WTC11 (cell line): Measurements from ENCODE around the gene SGMS1. TPM values are rescaled to one million over a fixed set of nuclear protein-coding genes. Genes with fewer than 3 reads are reported as not detected.
A peak's percentile ranks its signal among the peaks of the same experiment; 100 is the strongest.

Source experiments
- ATAC-seq: fragments of 200-7000 bp; cut with Tn5 transposase; 2 replicates; pipeline ENCODE4 v1.10.0; 2021; ENCODE audit warnings: mild to moderate bottlenecking, moderate library complexity
- CTCF ChIA-PET: fragments of 300-600 bp; sonication (Branson Sonifier 250); formaldehyde crosslinking; loops from one replicate; lab custom pipeline; 2021; ENCODE audit warnings: antibody characterized with exemption; lab: Charles Lee
- POLR2A ChIA-PET: fragments of 350-600 bp; sonication (Branson Sonifier 250); formaldehyde crosslinking; loops from one replicate; lab custom pipeline; 2021; ENCODE audit warnings: antibody characterized with exemption; lab: Charles Lee
- DNase-seq: peaks from one replicate; pipeline ENCODE4 v3.0.0; 2021; ENCODE audit warnings: low spot score
- H3K27ac Mint-ChIP-seq: 2 replicates; pipeline ENCODE4 v1.8.0; 2021; ENCODE audit warnings: mixed read lengths
- H3K27me3 Mint-ChIP-seq: 2 replicates; pipeline ENCODE4 v1.8.0; 2021; ENCODE audit warnings: low read depth, mild to moderate bottlenecking, moderate library complexity, mixed read lengths
- H3K36me3 Mint-ChIP-seq: 2 replicates; pipeline ENCODE4 v1.8.0; 2021; ENCODE audit warnings: mixed read lengths
- H3K4me1 Mint-ChIP-seq: 2 replicates; pipeline ENCODE4 v1.8.0; 2022; ENCODE audit warnings: mixed read lengths
- H3K4me3 Mint-ChIP-seq: 2 replicates; pipeline ENCODE4 v1.8.0; 2021; ENCODE audit warnings: mild to moderate bottlenecking, moderate library complexity, mixed read lengths
- H3K9me3 Mint-ChIP-seq: 2 replicates; pipeline ENCODE4 v1.8.0; 2021; ENCODE audit warnings: mixed read lengths
- ARID4B ChIP-seq: sonication (generic); formaldehyde crosslinking; IDR thresholded peaks from 2 replicates; pipeline ENCODE4 v1.8.0; 2023; ENCODE audit warnings: missing genetic modification reagents, mild to moderate bottlenecking, borderline replicate concordance
- ATF1 ChIP-seq: sonication (generic); formaldehyde crosslinking; IDR thresholded peaks from 2 replicates; pipeline ENCODE4 v1.8.1; 2023; ENCODE audit warnings: mild to moderate bottlenecking, moderate library complexity, missing genetic modification reagents
- CTCF ChIP-seq: fragments of 200-600 bp; IDR thresholded peaks from 2 replicates; pipeline ENCODE4 v1.8.0; 2022; ENCODE audit warnings: antibody characterized with exemption
- ETV6 ChIP-seq: sonication (generic); formaldehyde crosslinking; IDR thresholded peaks from 2 replicates; pipeline ENCODE4 v1.8.1; 2022; ENCODE audit warnings: mild to moderate bottlenecking, missing genetic modification reagents
- FOXK1 ChIP-seq: sonication (generic); formaldehyde crosslinking; IDR thresholded peaks from 2 replicates; pipeline ENCODE4 v1.8.0; 2022; ENCODE audit warnings: mild to moderate bottlenecking, moderate library complexity, missing genetic modification reagents
- HMGA2 ChIP-seq: fragments of 250-450 bp; sonication (Bioruptor Pico); IDR thresholded peaks from 2 replicates; pipeline ENCODE4 v1.4.0; 2021; ENCODE audit warnings: mild to moderate bottlenecking, moderate library complexity
- KAT7 ChIP-seq: sonication (generic); formaldehyde crosslinking; IDR thresholded peaks from 2 replicates; pipeline ENCODE4 v1.8.1; 2023; ENCODE audit warnings: missing genetic modification reagents, mild to moderate bottlenecking, borderline replicate concordance
- MXD4 ChIP-seq: fragments of 250-450 bp; sonication (Bioruptor Pico); IDR thresholded peaks from 2 replicates; pipeline ENCODE4 v1.8.0; 2021; ENCODE audit warnings: mild to moderate bottlenecking, moderate library complexity, borderline replicate concordance
- NR3C1 ChIP-seq: sonication (generic); formaldehyde crosslinking; conservative IDR thresholded peaks from 2 replicates; pipeline ENCODE4 v1.8.1; 2023; ENCODE audit warnings: low read depth, mild to moderate bottlenecking, missing genetic modification reagents
- PRDM15 ChIP-seq: sonication (generic); formaldehyde crosslinking; IDR thresholded peaks from 2 replicates; pipeline ENCODE4 v1.8.0; 2022; ENCODE audit warnings: missing genetic modification reagents
- SP1 ChIP-seq: sonication (generic); formaldehyde crosslinking; conservative IDR thresholded peaks from 2 replicates; pipeline ENCODE4 v1.8.1; 2022; ENCODE audit warnings: missing genetic modification reagents
- STAT6 ChIP-seq: sonication (generic); formaldehyde crosslinking; conservative IDR thresholded peaks from 2 replicates; pipeline ENCODE4 v1.8.1; 2023; ENCODE audit warnings: mild to moderate bottlenecking, low read depth, missing genetic modification reagents, moderate library complexity
- TP53 ChIP-seq: sonication (generic); formaldehyde crosslinking; IDR thresholded peaks from 2 replicates; pipeline ENCODE4 v1.8.1; 2023; ENCODE audit warnings: mild to moderate bottlenecking, missing genetic modification reagents
- USF2 ChIP-seq: sonication (generic); formaldehyde crosslinking; IDR thresholded peaks from 2 replicates; pipeline ENCODE4 v1.8.1; 2023; ENCODE audit warnings: mild to moderate bottlenecking, missing genetic modification reagents, moderate library complexity
- total RNA-seq: library from RNA; stranded (reverse); gene quantifications from 3 replicates; pipeline ENCODE4 v1.2.3, GENCODE V29; 2021

The SGMS1 gene
- total RNA-seq, 1 experiment from 2014 or later, result 13.2 TPM

- TF ChIP-seq ARID4B (CRISPR knock-in tag) (no peak), MXD4 (no peak), SP1 (CRISPR knock-in tag) (no peak), FOXK1 (no peak), ETV6 (CRISPR knock-in tag) (no peak), NR3C1 (CRISPR knock-in tag) (no peak), USF2 (CRISPR knock-in tag) (no peak)
Observed at GRCh38 chr10:50312464-50313437, 311.0 kb downstream of the SGMS1 start (continued).

- DNase-seq, result peak; percentile 76
- H3K27ac Mint-ChIP-seq, result no peak overlapping the region
- no peak overlapping the region for H3K4me3 Mint-ChIP-seq
- no peaks in the 10 kb centered on the region; the same call in 1 of the 2 replicates for H3K36me3 Mint-ChIP-seq
- POLR2A ChIA-PET, result no interaction called here
- H3K27me3 Mint-ChIP-seq, result no peaks in the 10 kb centered on the region; the same call in 1 of the 2 replicates
- no peaks in the 10 kb centered on the region for H3K4me1 Mint-ChIP-seq
- no peaks in the 10 kb centered on the region for H3K9me3 Mint-ChIP-seq
- CTCF ChIA-PET, result interaction anchor here (0.6 to 1.6 kb wide), 6 partner anchors 11 to 101 kb away, joined by 3 to 6 read pairs (median 3); no protein-coding TSS in a partner anchor
- no peak for TF ChIP-seq HMGA2 (CRISPR knock-in tag)
- TF ChIP-seq CTCF, result peak; percentile 55; the same call in 1 of the 2 replicates
- ATAC-seq, result peak; percentile 100
Observed at GRCh38 chr10:50310560-50311174, 313.1 kb downstream of the SGMS1 start.

GRCh38 chr10:50309342-50309741, 314.4 kb downstream of the SGMS1 start:
- Mint-ChIP-seq H3K4me1 (no peaks in the 10 kb centered on the region), H3K36me3 (no peaks in the 10 kb centered on the region; the same call in 1 of the 2 replicates), H3K9me3 (no peaks in the 10 kb centered on the region)
- ChIA-PET CTCF (no interaction called here), POLR2A (no interaction called here)
- ATAC-seq (no peak), DNase-seq (no peak)
- no peak for TF ChIP-seq TP53
- no peak for TF ChIP-seq KAT7
- TF ChIP-seq ATF1, result no peak
- TF ChIP-seq PRDM15 (CRISPR knock-in tag), result no peak
- no peak for TF ChIP-seq MXD4
- no peak for TF ChIP-seq STAT6 (CRISPR knock-in tag)
- TF ChIP-seq, all 79 proteins: peak for 0
- H3K27me3 Mint-ChIP-seq, result no peaks in the 10 kb centered on the region; the same call in 1 of the 2 replicates
- H3K27ac Mint-ChIP-seq, result no peak overlapping the region
- H3K4me3 Mint-ChIP-seq, result no peak overlapping the region
